Activated CD8-positive, alpha-beta memory T cell treated with anti-CD3 and anti-CD28 coated beads, Interleukin-2, amount 50 U/mL, for 1 hour (primary cell): Measurements from ENCODE around the gene FIGNL2.

ENCODE experiments used
- DNase-seq: peaks from one replicate; pipeline ENCODE4 v3.0.0-alpha.2; 2020; ENCODE audit errors: extremely low read depth

FIGNL2 gene

GRCh38 chr12:51855586-51856428 lies 7.3 kb upstream of the FIGNL2 start:
- no peak for DNase-seq

DNA sequence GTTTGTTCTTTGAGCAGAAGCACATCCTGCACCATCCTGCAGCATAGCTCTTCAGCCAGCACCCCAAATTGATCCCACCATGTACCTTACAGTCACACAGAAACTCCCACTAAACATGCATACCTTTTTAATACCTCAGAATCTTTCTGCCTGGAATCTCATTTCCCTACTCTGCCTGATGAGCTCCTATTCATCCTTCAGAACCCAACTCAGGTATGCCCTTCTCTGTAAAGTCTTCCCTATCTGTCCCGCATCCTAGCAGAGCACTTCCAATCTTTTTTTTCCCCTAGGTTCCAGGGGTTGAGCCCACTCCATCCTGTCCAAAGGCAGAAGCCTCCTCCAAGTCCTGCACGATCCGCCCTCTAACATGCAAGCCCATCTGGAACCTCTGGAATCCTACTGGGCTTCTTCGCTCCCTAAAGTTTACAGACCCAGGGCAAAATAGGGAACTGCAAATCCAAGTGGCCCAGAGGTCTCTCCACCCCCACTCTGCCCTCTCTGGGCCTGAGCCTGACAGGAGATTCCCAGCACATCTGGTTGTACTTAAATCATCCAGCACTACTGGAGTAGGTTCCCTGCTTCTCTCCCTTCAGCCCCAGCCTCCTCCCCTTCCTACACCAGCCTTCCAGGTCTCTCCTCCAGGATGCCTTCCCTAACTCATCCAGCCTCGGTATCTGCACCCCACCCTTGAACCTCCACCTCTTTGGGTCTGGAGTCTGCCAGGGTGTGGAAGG lies 4.1 kb upstream of the FIGNL2 start:
- no peak for DNase-seq

GRCh38 chr12:51851413-51852124 lies 3.1 kb upstream of the FIGNL2 start:
- DNase-seq: no peak

DNA sequence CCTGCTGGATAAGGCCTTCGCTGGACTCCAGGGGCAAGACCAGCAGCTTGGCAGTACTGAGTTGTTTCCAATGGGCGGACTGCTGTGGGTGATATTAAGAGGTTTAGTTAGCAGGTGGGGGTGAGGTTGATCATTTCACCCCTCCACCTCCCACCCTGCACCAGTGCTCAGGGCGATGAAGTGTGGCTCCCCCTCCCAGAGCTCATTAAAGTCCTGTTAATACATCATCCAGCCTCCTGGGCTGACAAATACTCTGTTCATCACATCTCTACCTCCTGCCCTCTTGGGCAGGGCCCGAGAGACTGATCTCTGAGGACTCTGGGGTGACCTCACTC lies 2.4 kb upstream of the FIGNL2 start:
- DNase-seq: no peak

DNA sequence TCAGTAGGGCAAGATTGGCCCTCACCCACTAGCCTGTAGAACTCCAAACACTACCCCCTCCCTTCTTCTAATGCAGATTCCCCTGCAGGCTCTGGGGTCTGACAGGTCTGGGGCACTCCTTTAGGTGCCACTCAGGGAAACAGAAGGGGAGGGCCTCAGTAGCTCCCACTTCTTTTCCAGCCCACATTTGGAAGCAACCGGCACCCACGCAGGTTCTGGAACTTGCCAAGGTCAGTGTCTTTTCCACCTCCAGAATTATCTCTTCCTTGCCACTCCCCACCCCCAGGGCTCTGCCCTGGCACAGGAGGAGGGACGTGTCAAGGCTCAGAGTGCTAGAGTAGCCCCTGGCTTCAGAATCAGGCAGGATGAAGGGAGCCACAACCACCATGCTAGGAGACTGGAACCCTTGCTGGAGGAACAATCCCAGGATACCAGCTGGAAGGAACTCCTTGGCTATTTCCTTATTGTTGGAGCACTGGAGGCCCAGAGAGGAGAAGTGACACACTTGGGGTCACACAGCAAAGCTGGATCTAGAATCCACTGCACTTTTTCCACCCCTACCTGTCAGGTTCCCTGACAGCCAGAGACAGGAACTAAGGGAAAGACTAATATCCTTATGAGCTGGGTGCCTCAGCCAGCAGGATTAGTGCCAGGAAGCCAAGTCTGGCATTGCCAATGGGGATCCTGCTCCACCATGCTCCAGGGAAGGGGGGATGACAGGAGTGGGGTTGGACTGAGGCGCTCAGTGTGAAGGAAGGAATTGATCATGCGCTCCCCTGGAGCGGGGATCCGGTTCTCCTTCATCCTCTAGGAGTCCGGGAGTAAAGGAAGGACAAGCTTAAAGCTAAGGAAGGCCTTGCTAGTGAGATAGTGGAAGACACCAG lies 1.8 kb upstream of the FIGNL2 start:
- DNase-seq: no peak

DNA sequence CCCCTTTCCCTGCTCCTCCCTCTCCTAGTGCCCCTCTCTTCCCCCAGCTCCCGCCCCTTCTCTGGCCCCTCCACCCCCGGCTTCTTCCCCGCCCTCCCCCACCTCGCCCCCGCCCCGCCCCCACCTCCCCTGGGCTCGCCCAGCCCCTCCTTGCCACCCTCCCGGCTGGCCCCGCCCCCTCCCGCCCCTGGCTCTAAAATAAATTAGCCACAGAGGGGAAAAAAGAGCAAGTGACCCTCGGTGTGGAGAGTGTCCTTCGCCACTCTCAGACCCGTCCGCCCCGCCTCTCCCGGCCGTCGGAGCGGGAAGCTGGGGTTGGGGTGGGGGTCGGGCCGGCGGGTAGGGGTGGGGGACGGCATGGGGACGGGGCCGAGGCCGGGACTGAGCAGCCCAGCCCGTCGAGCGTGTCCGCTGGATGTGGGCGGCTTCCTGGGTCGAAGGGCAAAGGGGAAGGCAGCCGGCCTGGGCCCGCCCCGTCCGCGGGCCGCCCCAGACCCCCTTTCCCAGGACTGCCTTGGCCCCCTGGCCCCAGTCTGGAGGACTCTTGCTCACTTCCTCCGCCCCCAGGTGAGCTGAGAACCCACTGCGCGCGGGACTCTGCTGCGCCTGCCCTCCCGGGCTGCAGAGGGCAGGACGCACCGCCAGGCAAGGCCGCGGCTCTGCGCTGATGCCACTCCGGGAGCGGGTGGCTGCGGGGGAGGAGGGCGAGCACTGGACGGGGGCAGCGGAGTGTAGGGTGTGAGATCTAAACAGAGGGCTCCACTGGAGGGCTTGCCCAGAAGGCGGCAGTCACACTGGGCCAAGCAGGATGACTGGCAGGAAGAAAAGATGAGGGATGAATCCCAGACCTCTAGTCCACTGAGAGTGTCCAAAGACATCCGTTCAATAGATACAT lies 570 bp upstream of the FIGNL2 start:
- no peak for DNase-seq

- DNase-seq: no peak
These were observed 734 bp downstream of the FIGNL2 start for GRCh38 chr12:51847643-51848325.

DNA sequence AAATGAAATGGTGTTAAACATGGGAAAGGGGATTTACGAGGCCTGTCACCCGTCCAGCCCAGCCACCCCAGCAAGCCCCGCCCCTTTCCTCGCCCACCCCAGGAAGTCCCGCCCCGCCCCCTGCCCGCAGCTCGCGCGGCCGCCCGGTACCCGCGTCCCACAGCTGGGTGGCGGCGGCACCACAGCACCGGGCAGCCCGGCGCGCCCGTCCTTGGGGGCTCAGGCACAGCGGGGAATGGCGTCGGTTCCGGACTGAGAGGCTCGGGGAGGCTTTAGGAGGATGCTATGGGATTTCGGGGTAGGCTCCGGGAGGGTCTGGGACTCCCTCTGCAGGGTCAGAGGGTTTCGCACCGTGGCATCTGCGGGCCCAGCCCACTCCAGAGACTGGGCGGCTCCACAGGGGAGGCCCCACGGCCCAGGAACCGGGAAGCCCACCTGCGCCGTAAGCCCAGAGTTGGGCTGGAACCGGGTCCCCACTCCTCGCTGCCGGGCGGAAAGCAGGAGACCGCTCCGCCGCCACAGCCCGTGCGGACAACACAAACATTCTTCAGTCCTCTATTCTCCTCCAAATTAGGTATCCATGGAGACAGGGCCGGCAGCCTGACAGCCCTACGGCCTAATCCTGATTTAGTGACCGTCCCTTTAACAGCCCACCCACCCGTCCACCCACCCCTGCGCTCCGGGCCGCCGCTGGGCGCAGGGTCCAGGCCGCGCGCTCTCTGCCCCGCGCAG lies 1.4 kb downstream of the FIGNL2 start:
- no peak for DNase-seq

DNA sequence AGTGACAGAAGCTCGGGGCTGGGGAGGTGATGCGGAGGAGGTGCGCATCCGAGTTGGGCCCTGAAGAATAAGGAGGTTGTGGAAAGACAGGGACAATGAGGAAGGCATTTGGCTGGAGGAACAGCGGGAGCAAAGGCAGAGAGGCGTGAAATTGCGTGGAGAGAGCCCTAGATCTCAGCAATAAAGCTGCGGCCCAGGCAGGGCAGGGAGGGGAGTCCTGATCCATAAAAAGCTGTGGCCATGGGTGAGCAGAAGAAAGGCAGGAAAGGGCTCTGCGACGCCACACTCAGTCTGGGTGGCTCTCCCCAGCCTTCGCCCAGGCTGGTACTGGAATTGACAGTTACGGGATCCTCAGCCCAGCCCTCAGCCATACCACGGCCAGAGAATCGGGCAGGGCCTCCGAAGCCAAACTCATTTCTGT lies 2.2 kb downstream of the FIGNL2 start:
- no peak for DNase-seq

- no peak for DNase-seq
These were observed 3.0 kb downstream of the FIGNL2 start for GRCh38 chr12:51845482-51845881.

- DNase-seq: no peak
These were observed 3.7 kb downstream of the FIGNL2 start for GRCh38 chr12:51844854-51845253.

DNA sequence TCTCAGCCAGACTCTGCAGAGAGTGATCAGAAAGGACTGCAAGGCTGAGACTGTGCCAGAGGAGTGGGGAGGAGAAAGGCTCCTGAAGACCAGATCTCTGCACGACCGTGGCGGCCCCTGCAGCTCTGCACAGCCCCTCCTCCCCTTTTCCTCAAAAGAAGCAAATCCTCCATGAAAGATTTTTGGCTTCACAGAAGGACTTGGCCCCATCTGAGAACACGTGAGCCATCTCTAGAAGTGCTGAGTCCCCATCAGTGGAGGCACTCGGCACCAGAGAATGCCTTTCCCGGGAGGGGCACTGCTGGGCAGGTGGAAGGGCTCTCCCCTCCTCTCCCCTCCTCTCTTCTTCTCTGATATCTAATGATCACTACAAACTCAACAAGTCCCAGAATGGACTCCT lies 6.8 kb downstream of the FIGNL2 start:
- DNase-seq: no peak

DNA sequence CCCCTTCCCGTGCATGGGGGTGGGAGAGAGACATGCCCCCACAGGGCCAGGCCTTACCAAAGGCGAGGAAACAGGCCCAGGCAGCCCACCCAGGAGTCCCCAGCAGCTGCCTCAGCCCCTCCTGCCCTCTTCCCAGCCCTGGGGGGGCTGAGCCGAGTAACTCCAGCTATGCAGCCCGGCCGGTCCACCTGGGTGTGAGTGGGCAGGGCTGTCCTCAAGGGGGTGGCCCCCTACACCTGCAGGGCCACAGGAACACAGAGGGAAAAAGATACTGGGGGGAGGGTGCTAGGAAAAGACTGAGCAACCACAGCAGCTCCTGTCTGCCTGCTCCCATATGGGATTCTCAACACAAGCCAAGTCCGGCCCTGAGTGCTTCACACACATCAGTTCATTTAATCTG lies 7.6 kb downstream of the FIGNL2 start:
- DNase-seq: no peak

DNA sequence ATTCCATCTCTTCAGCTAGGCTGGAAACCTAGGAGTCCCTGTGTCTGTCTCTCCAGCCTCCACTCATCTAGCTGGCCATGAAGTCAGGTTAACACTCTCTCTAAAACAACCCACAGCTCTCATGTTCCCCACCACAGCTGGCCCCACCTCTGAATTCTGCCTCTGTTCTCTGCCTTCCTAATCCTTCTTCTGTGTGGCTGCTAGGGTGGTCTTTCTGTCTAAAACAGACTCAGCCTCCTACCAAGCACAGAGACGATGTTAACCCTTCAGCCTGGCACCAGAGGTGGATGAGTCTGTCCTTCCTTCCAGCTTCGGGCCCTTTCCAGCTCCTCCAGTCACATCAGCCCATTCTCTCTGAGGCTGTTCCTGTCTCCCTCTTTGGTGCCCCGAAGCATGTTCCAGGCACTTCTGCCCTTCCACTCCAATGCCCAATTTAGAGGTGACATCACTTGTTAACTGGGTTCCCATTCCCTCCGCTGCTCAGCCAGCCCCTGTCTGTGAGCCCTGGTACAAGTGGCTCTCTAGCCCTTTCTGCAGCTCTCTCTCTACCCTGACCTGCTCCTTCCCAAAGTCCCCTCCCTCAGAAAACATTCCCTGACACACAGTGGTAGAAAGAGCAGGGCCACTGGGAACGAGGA lies 9.1 kb downstream of the FIGNL2 start:
- no peak for DNase-seq

GRCh38 chr12:51838762-51839161 lies 9.8 kb downstream of the FIGNL2 start:
- DNase-seq: no peak

- no peak for DNase-seq
These were observed 10.5 kb downstream of the FIGNL2 start for GRCh38 chr12:51838036-51838435.

GRCh38 chr12:51837286-51837685 lies 11.2 kb downstream of the FIGNL2 start:
- no peak for DNase-seq

DNA sequence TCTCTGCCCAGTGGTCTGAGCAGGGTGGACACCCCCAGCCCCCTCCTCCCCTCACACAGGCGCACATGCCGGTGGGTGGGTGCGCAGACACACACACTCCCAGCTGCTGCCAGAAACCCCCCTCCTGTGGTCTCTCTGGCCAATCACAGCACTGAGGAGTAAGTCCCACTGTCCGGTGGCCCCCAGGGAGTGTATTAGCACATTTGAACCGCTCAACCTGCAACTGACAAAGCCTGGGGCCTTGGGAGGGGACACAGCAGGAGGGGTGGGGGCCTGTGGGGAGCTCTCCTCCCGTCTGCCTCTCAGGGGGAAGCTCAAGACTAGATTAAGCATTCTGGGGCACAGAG lies 11.7 kb downstream of the FIGNL2 start:
- DNase-seq: no peak
